H9 (cell line): ENCODE data around the gene ARHGAP29. TPM values are rescaled to one million over a fixed set of nuclear protein-coding genes. Genes with fewer than 3 reads are reported as not detected.

Experiments
- DNase-seq: peaks from one replicate; pipeline ENCODE4 v3.0.0-alpha.2; 2017
- H2AFZ ChIP-seq: one replicate; pipeline ENCODE4 v1.6.1; 2013; ENCODE audit warnings: mild to moderate bottlenecking, low read length, control low read depth, moderate library complexity
- H2AK5ac ChIP-seq: 2 replicates; pipeline ENCODE4 v1.6.1; 2013; ENCODE audit warnings: low read length, control low read depth, mixed read lengths; ENCODE audit not compliant: insufficient read length
- H2BK120ac ChIP-seq: one replicate; pipeline ENCODE4 v1.6.1; 2013; ENCODE audit warnings: low read depth, mild to moderate bottlenecking, low read length, control low read depth, inconsistent platforms; ENCODE audit not compliant: poor library complexity, severe bottlenecking
- H2BK12ac ChIP-seq: 2 replicates; pipeline ENCODE4 v1.6.1; 2013; ENCODE audit warnings: low read length, control low read depth, mixed read lengths, low read depth; ENCODE audit not compliant: insufficient read length
- H2BK15ac ChIP-seq: 2 replicates; pipeline ENCODE4 v1.6.1; 2013; ENCODE audit warnings: low read depth, low read length, control low read depth
- H2BK20ac ChIP-seq: one replicate; pipeline ENCODE4 v1.6.1; 2013; ENCODE audit warnings: low read depth, mild to moderate bottlenecking, low read length, control low read depth, inconsistent platforms; ENCODE audit not compliant: poor library complexity, severe bottlenecking
- H2BK5ac ChIP-seq: 2 replicates; pipeline ENCODE4 v1.6.1; 2013; ENCODE audit warnings: low read length, control low read depth, mixed read lengths; ENCODE audit not compliant: insufficient read length
- H3K14ac ChIP-seq: 2 replicates; pipeline ENCODE4 v1.6.1; 2013; ENCODE audit warnings: low read length, control low read depth; ENCODE audit not compliant: insufficient read depth
- H3K18ac ChIP-seq: 2 replicates; pipeline ENCODE4 v1.6.1; 2013; ENCODE audit warnings: low read depth, mild to moderate bottlenecking, mixed read lengths, low read length, control low read depth; ENCODE audit not compliant: insufficient read length
- H3K23ac ChIP-seq: 2 replicates; pipeline ENCODE4 v1.6.1; 2013; ENCODE audit warnings: low read length, control low read depth, mixed read lengths, low read depth; ENCODE audit not compliant: insufficient read length
- H3K23me2 ChIP-seq: 2 replicates; pipeline ENCODE4 v1.6.1; 2013; ENCODE audit warnings: low read depth, mild to moderate bottlenecking, mixed read lengths, low read length, control low read depth; ENCODE audit not compliant: insufficient read length, poor library complexity, severe bottlenecking
- H3K27ac ChIP-seq: 2 replicates; pipeline ENCODE4 v1.5.1; 2013; ENCODE audit warnings: low read length, control low read depth, mixed read lengths, low read depth; ENCODE audit not compliant: insufficient read length
- H3K27me3 ChIP-seq: 2 replicates; pipeline ENCODE4 v1.6.1; 2013; ENCODE audit warnings: low read length, control low read depth, inconsistent platforms; ENCODE audit not compliant: insufficient read depth
- H3K4ac ChIP-seq: 2 replicates; pipeline ENCODE4 v1.6.1; 2013; ENCODE audit warnings: low read depth, mild to moderate bottlenecking, control low read depth, inconsistent platforms, low read length, moderate library complexity
- H3K4me1 ChIP-seq: 2 replicates; pipeline ENCODE4 v1.6.1; 2013; ENCODE audit warnings: low read length, control low read depth, inconsistent platforms; ENCODE audit not compliant: insufficient read depth
- H3K4me2 ChIP-seq: 2 replicates; pipeline ENCODE4 v1.6.1; 2013; ENCODE audit warnings: low read length, control low read depth, mixed read lengths; ENCODE audit not compliant: insufficient read length, insufficient read depth
- H3K56ac ChIP-seq: 2 replicates; pipeline ENCODE4 v1.6.1; 2013; ENCODE audit warnings: low read depth, mild to moderate bottlenecking, mixed read lengths, low read length, control low read depth; ENCODE audit not compliant: insufficient read length
- H3K79me1 ChIP-seq: 2 replicates; pipeline ENCODE4 v1.6.1; 2013; ENCODE audit warnings: low read depth, mild to moderate bottlenecking, moderate library complexity, low read length, control low read depth, inconsistent platforms; ENCODE audit not compliant: insufficient read depth, poor library complexity, severe bottlenecking
- H3K79me2 ChIP-seq: 2 replicates; pipeline ENCODE4 v1.6.1; 2013; ENCODE audit warnings: low read length, control low read depth, inconsistent platforms; ENCODE audit not compliant: insufficient read depth
- H3K9ac ChIP-seq: 2 replicates; pipeline ENCODE4 v1.6.1; 2013; ENCODE audit warnings: low read length, control low read depth, mixed read lengths; ENCODE audit not compliant: insufficient read length; ENCODE audit errors: extremely low read depth
- H3K9me3 ChIP-seq: one replicate; pipeline ENCODE4 v1.6.1; 2013; ENCODE audit warnings: low read depth, low read length, inconsistent platforms; ENCODE audit not compliant: control insufficient read depth
- H3T11ph ChIP-seq: one replicate; pipeline ENCODE4 v1.6.1; 2013; ENCODE audit warnings: mild to moderate bottlenecking, low read length, control low read depth, inconsistent platforms
- H4K20me1 ChIP-seq: one replicate; pipeline ENCODE4 v1.6.1; 2013; ENCODE audit not compliant: control insufficient read depth, insufficient read length, insufficient read depth
- H4K5ac ChIP-seq: 2 replicates; pipeline ENCODE4 v1.6.1; 2013; ENCODE audit warnings: low read depth, mild to moderate bottlenecking, mixed read lengths, low read length, control low read depth; ENCODE audit not compliant: insufficient read length
- H4K8ac ChIP-seq: replicated peaks from 2 replicates; pipeline ENCODE4 v1.6.1; 2013; ENCODE audit warnings: low read length, control low read depth, mixed read lengths, low read depth; ENCODE audit not compliant: insufficient read length
- H4K91ac ChIP-seq: 2 replicates; pipeline ENCODE4 v1.6.1; 2013; ENCODE audit warnings: low read depth, mild to moderate bottlenecking, moderate library complexity, mixed read lengths, low read length, control low read depth; ENCODE audit not compliant: insufficient read length
- H3K27ac Mint-ChIP-seq, 3 experiments: 2 replicates in 2 of 3; 3 replicates in 1 of 3; pipeline ENCODE4 v1.8.0; 2020 to 2021; ENCODE audit warnings: mixed read lengths in 3 of 3, mild to moderate bottlenecking in 1 of 3, moderate library complexity in 1 of 3
- H3K27me3 Mint-ChIP-seq: 2 replicates; pipeline ENCODE4 v1.8.0; 2021; ENCODE audit warnings: low read depth, mild to moderate bottlenecking, moderate library complexity, mixed read lengths
- H3K36me3 Mint-ChIP-seq, 3 experiments: 2 replicates in 2 of 3; 3 replicates in 1 of 3; pipeline ENCODE4 v1.8.0; 2020 to 2021; ENCODE audit warnings: low read depth in 3 of 3, mixed read lengths in 3 of 3; ENCODE audit not compliant: insufficient read depth in 1 of 3
- H3K4me1 Mint-ChIP-seq, 2 experiments: 2 replicates each; pipeline ENCODE4 v1.8.0; 2020; ENCODE audit warnings: mixed read lengths in 2 of 2
- H3K4me3 Mint-ChIP-seq, 2 experiments: 2 replicates in 1 of 2; 3 replicates in 1 of 2; pipeline ENCODE4 v1.8.0; 2020 to 2021; ENCODE audit warnings: mild to moderate bottlenecking in 2 of 2, mixed read lengths in 2 of 2, moderate library complexity in 1 of 2
- H3K9me3 Mint-ChIP-seq, 2 experiments: 2 replicates in 1 of 2; 3 replicates in 1 of 2; pipeline ENCODE4 v1.8.0; 2020; ENCODE audit warnings: mild to moderate bottlenecking in 2 of 2, mixed read lengths in 2 of 2, moderate library complexity in 1 of 2
- total RNA-seq: library from RNA; stranded (reverse); gene quantifications from 2 replicates; pipeline ENCODE4 v1.2.1, GENCODE V29; 2021
- TF ChIP-seq, protein P1 (sequence below): fragments of 200-600 bp; sonication (generic); conservative IDR thresholded peaks from 3 replicates; pipeline ENCODE4 v1.8.0; 2021; ENCODE audit warnings: antibody characterized with exemption, mild to moderate bottlenecking

ARHGAP29 gene
- total RNA-seq, 1 experiment from 2014 or later: 1.3 TPM

DNA sequence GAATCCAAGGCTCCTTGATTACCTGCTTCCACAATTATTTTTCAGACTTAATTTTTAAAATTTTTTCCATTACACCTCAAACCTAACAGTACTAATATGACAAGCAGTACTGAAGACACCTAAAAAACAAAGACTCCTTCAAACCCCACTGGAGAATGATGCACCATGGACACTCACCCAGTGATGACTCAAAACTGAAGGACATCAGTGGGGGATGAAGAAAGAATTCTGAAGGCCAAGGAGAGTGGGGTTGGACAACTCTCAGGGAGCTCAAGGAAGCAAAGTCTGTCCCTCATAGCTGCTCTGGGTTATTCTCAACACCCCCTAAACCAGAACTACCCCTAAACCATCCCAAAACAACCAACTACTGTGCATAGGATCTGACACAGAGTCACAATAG, 2.4 kb upstream of the ARHGAP29 start:
- H3K27me3 Mint-ChIP-seq: peaks cover 77% of the 10 kb centered on the region
- no peak overlapping the region for H3K4me2 ChIP-seq

More for the DNA sequence above, 2.4 kb upstream of the ARHGAP29 start:
- TF ChIP-seq, protein P1, sequence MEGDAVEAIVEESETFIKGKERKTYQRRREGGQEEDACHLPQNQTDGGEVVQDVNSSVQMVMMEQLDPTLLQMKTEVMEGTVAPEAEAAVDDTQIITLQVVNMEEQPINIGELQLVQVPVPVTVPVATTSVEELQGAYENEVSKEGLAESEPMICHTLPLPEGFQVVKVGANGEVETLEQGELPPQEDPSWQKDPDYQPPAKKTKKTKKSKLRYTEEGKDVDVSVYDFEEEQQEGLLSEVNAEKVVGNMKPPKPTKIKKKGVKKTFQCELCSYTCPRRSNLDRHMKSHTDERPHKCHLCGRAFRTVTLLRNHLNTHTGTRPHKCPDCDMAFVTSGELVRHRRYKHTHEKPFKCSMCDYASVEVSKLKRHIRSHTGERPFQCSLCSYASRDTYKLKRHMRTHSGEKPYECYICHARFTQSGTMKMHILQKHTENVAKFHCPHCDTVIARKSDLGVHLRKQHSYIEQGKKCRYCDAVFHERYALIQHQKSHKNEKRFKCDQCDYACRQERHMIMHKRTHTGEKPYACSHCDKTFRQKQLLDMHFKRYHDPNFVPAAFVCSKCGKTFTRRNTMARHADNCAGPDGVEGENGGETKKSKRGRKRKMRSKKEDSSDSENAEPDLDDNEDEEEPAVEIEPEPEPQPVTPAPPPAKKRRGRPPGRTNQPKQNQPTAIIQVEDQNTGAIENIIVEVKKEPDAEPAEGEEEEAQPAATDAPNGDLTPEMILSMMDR: no peak
- no peaks in the 10 kb centered on the region for H4K20me1 ChIP-seq
- no peak for DNase-seq
- peaks cover 23% of the 10 kb centered on the region; the same call in 1 of the 2 replicates for H3K27me3 ChIP-seq
- H3K4ac ChIP-seq: no peak overlapping the region
- H3K4me1 Mint-ChIP-seq: peaks cover 11% of the 10 kb centered on the region in 2 experiments
- no peaks in the 10 kb centered on the region for H3K4me1 ChIP-seq
- H4K5ac ChIP-seq: no peak overlapping the region
- no peak overlapping the region for H3K27ac Mint-ChIP-seq
- no peak overlapping the region for H4K91ac ChIP-seq
- H2BK5ac ChIP-seq: no peak overlapping the region
- no peak overlapping the region for H3K23ac ChIP-seq
- H3T11ph ChIP-seq: no peak overlapping the region
- H4K8ac ChIP-seq: no peak overlapping the region
- no peak overlapping the region for H2AFZ ChIP-seq
- no peak overlapping the region for H2BK15ac ChIP-seq
- no peaks in the 10 kb centered on the region for H3K79me2 ChIP-seq
- H3K9me3 Mint-ChIP-seq: peaks cover 7 to 16% of the 10 kb centered on the region in 2 experiments
- peaks cover 16% of the 10 kb centered on the region for H3K23me2 ChIP-seq
- no peak overlapping the region for H2BK12ac ChIP-seq
- no peak overlapping the region for H2AK5ac ChIP-seq
- H3K27ac ChIP-seq: no peak overlapping the region
- no peak overlapping the region for H3K4me3 Mint-ChIP-seq
- no peak overlapping the region for H2BK120ac ChIP-seq
- no peak overlapping the region for H3K9ac ChIP-seq
- H3K79me1 ChIP-seq: no peaks in the 10 kb centered on the region
- H3K18ac ChIP-seq: no peak overlapping the region
- no peak overlapping the region for H3K56ac ChIP-seq
- no peaks in the 10 kb centered on the region for H3K9me3 ChIP-seq
- H2BK20ac ChIP-seq: no peak overlapping the region
- peaks cover 0 to 6% (median 0%) of the 10 kb centered on the region in 3 experiments; a peak in 3 of 7 replicates for H3K36me3 Mint-ChIP-seq
- no peak overlapping the region for H3K14ac ChIP-seq
